Measurements from ENCODE around the gene CEACAM5.

CEACAM5 gene

GRCh38 chr19:41708481-41708880 is at the start of gene CEACAM5:
Gene CEACAM5, plus strand, starts transcription at chr19:41708626. Its CDS starts 106 bp downstream, at chr19:41708732.
- DNase-seq (ENCODE audit: low read depth in 2 of 2), result no peak

DNA sequence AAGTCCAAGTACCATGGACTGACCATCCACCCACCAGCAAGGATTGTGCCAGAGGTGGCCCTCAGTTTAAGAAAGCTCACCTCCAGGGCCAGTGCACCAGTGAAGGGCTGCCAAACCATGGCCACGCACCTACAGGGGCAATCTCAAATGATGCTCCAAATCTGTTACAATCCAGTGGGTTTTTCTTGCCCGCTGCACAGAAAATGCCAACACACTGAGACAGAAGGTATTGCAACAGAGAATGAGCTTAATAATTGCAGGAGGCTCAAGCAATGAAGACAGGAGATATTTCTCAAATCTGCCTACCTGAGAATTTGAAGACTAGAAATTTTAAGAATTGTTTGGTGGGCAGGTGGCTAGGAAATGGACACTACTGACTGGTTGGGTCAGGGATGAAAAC is 42.4 kb upstream of the CEACAM5 start:
- no peak for DNase-seq (ENCODE audit: low read depth in 2 of 2)

DNA sequence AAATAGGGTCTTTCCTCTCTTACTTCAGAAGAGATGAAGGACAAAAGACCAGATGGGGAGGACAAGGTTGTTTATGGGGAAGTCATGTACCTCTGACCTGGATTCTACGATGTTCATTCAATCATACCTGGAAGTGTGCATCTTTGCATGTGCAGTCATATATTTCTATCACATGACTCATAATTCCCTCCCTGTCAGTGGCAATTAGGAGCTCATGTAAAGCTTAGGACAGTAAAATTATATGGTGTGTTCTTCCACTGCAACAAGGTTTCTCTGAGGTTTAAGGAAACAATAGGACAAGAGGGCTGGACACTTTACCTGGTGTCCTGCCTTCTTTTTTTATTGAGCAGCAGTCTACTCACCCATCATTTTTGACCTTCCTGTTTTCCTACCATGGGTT is 40.1 kb upstream of the CEACAM5 start:
- no peak for DNase-seq (ENCODE audit: low read depth in 2 of 2)

DNA sequence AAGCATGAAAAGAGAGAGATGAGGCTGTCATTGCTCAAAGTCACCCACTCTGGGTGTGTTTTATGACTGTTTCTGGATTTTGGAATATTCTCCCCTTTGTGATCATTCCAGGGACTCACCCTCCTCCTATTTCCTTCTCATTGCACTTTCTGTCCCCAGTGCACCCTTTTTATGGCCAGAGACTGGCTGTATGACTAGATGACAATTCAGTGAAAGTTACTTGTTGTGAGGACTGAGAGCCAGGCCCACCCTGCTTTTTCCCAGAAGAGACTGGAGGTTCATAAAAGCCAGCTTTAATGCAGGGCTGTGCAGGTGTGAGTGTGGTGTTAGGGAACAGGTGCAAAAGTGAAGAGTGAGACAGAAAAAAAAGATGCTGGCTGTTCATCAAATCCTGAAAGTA is 37.7 kb upstream of the CEACAM5 start:
- no peak for DNase-seq (ENCODE audit: low read depth in 2 of 2)

GRCh38 chr19:41671486-41671885 is 36.9 kb upstream of the CEACAM5 start:
- no peak for DNase-seq (ENCODE audit: low read depth in 2 of 2)

DNA sequence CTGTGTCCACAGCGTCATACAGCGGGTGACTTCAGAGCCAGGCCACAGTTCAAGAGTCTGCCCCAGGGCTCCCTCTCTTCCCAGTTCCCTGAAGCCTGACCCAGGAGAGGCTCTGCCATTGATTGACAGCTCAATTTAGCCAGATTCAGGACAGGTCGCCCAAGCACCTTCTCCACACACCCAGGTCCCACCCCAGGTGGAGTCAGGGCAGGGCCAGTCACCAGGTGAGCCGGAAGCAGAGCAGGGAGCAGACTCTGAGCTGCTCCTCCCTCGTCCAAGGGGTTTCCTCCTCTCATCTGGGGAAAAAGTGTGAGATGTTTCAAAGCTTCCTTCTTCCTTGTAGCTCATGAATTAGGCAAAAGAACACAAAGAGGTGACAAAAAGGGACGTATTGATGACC is 26.0 kb upstream of the CEACAM5 start:
- DNase-seq (ENCODE audit: low read depth in 2 of 2), result no peak

- DNase-seq (ENCODE audit: low read depth in 2 of 2), result no peak
Observed at GRCh38 chr19:41687419-41687818, 21.0 kb upstream of the CEACAM5 start.

GRCh38 chr19:41688098-41688497 is 20.3 kb upstream of the CEACAM5 start, which contains the start of gene CEACAM7:
Gene CEACAM7, minus strand, starts transcription at chr19:41688270. Its CDS starts 105 bp downstream, at chr19:41688165.
- no peak for DNase-seq (ENCODE audit: low read depth in 2 of 2)

DNA sequence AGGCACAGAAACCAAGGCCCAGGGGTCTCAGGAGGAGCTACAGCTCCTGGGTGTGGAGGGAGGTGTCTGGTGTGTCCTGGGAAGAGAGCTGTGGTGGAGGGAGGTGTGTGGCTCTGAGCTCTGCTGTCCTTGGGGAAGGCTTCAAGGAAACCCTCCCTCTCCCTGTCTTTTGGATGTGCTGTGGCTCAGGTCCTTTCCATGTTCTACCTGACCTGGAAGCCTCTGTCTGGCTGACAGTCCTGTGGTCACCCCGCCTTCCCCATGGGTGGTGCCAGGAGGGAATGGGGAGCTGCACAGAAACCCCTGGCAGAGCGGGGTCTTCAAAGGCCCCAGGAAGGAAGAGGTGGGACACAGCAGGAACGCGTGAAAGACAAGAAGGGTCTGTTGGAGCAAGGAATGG is 19.7 kb upstream of the CEACAM5 start:
- no peak for DNase-seq (ENCODE audit: low read depth in 2 of 2)

- DNase-seq (ENCODE audit: low read depth in 2 of 2), result no peak
Observed at GRCh38 chr19:41689993-41690800, 18.2 kb upstream of the CEACAM5 start.

DNA sequence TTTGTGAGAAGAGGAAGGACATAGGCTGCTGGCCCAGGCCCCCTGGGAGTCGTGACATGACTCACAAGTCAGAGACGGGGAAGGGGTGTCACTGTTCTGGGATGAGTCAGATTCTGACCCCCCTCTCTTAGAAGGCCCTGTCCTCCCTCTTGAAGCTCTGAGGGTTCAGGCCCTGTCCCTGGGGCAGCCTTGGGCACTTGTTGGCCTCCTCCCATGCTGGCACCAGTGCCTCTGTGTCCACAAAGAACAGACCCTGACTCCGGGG is 17.7 kb upstream of the CEACAM5 start:
- no peak for DNase-seq (ENCODE audit: low read depth in 2 of 2)

GRCh38 chr19:41691268-41691970 is 17.0 kb upstream of the CEACAM5 start:
- DNase-seq (ENCODE audit: low read depth in 2 of 2), result no peak

- no peak for DNase-seq (ENCODE audit: low read depth in 2 of 2)
Observed at GRCh38 chr19:41694196-41694595, 14.2 kb upstream of the CEACAM5 start.

DNA sequence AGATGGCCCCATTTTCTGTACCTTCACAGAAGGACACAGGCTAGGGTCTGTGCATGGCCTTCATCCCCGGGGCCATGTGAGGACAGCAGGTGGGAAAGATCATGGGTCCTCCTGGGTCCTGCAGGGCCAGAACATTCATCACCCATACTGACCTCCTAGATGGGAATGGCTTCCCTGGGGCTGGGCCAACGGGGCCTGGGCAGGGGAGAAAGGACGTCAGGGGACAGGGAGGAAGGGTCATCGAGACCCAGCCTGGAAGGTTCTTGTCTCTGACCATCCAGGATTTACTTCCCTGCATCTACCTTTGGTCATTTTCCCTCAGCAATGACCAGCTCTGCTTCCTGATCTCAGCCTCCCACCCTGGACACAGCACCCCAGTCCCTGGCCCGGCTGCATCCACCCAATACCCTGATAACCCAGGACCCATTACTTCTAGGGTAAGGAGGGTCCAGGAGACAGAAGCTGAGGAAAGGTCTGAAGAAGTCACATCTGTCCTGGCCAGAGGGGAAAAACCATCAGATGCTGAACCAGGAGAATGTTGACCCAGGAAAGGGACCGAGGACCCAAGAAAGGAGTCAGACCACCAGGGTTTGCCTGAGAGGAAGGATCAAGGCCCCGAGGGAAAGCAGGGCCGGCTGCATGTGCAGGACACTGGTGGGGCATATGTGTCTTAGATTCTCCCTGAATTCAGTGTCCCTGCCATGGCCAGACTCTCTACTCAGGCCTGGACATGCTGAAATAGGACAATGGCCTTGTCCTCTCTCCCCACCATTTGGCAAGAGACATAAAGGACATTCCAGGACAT is 13.4 kb upstream of the CEACAM5 start:
- no peak for DNase-seq (ENCODE audit: low read depth in 2 of 2)

DNA sequence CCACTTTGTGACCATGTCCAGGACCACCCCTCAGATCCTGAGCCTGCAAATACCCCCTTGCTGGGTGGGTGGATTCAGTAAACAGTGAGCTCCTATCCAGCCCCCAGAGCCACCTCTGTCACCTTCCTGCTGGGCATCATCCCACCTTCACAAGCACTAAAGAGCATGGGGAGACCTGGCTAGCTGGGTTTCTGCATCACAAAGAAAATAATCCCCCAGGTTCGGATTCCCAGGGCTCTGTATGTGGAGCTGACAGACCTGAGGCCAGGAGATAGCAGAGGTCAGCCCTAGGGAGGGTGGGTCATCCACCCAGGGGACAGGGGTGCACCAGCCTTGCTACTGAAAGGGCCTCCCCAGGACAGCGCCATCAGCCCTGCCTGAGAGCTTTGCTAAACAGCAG is 12.7 kb upstream of the CEACAM5 start:
- no peak for DNase-seq (ENCODE audit: low read depth in 2 of 2)

- no peak for DNase-seq (ENCODE audit: low read depth in 2 of 2)
Observed at GRCh38 chr19:41696402-41697197, 11.8 kb upstream of the CEACAM5 start.

DNA sequence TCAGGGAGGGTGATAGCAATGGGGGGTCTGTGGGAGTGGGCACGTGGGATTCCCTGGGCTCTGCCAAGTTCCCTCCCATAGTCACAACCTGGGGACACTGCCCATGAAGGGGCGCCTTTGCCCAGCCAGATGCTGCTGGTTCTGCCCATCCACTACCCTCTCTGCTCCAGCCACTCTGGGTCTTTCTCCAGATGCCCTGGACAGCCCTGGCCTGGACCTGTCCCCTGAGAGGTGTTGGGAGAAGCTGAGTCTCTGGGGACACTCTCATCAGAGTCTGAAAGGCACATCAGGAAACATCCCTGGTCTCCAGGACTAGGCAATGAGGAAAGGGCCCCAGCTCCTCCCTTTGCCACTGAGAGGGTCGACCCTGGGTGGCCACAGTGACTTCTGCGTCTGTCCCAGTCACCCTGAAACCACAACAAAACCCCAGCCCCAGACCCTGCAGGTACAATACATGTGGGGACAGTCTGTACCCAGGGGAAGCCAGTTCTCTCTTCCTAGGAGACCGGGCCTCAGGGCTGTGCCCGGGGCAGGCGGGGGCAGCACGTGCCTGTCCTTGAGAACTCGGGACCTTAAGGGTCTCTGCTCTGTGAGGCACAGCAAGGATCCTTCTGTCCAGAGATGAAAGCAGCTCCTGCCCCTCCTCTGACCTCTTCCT is 11.1 kb upstream of the CEACAM5 start:
- DNase-seq (ENCODE audit: low read depth in 2 of 2), result no peak

- DNase-seq (ENCODE audit: low read depth in 2 of 2), result no peak
Observed at GRCh38 chr19:41698746-41699230, 9.6 kb upstream of the CEACAM5 start.

DNA sequence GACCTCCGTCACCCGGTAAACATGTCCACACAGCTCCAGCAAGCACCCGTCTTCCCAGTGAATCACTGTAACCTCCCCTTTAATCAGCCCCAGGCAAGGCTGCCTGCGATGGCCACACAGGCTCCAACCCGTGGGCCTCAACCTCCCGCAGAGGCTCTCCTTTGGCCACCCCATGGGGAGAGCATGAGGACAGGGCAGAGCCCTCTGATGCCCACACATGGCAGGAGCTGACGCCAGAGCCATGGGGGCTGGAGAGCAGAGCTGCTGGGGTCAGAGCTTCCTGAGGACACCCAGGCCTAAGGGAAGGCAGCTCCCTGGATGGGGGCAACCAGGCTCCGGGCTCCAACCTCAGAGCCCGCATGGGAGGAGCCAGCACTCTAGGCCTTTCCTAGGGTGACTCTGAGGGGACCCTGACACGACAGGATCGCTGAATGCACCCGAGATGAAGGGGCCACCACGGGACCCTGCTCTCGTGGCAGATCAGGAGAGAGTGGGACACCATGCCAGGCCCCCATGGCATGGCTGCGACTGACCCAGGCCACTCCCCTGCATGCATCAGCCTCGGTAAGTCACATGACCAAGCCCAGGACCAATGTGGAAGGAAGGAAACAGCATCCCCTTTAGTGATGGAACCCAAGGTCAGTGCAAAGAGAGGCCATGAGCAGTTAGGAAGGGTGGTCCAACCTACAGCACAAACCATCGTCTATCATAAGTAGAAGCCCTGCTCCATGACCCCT is 9.0 kb upstream of the CEACAM5 start:
- no peak for DNase-seq (ENCODE audit: low read depth in 2 of 2)

DNA sequence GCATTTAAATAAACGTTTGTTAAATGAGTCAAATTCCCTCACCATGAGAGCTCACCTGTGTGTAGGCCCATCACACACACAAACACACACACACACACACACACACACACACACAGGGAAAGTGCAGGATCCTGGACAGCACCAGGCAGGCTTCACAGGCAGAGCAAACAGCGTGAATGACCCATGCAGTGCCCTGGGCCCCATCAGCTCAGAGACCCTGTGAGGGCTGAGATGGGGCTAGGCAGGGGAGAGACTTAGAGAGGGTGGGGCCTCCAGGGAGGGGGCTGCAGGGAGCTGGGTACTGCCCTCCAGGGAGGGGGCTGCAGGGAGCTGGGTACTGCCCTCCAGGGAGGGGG is 8.5 kb upstream of the CEACAM5 start:
- DNase-seq (ENCODE audit: low read depth in 2 of 2), result no peak
